Activated CD4-positive, alpha-beta T cell treated with anti-CD3 and anti-CD28 coated beads, Interleukin-2, Interleukin-4, amounts not matched to agents 100 ng/mL and 50 ng/mL, durations not matched to agents 16 hours and 8 hours (primary cell): ENCODE results near the gene ABCB4.
A peak's percentile ranks its signal among the peaks of the same experiment; 100 is the strongest.

Source experiments
- DNase-seq: peaks from one replicate; pipeline ENCODE4 v3.0.0-alpha.2; 2020; ENCODE audit warnings: low spot score

Gene ABCB4

DNA sequence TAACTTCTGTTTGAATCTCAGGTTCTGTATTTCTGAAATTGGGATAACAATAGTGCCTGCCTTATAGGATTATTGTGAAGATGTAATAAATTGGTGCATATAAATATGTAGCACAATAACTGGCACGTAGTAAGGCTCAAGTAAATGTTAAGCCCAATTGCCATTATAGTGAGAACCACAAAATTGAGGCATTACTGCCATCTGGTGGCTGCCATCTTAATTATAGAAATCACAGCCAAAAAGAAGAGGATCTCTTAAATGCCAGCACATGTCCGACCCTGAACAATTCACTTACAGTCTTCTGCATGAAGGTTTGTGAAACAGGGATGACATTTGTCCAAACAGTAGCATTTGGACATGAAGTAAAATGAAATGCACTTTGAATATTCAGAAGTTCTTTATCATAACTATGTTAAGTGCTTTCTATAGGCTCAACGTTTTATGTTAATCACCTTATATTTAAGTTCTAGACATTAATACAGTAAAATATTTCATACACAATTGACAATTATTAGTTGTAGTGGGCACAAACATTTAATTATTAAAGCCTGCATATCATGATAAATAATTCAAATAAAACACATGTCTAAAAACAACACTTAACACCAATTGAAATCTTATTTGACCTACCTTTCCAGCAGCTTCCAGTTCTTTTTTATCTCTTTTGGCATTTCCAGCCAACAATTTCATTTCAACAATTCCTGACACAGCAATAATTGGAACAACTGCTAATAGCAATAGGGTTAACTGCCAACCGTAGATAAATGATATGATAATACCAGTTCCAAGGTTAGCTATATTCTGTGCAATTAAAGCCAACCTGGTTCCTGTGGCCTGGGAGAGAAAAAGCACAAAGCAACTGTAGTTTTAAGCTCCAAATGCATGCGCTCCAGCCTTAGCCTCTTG is 58.5 kb downstream of the ABCB4 start:
- DNase-seq = peak; percentile 71

DNA sequence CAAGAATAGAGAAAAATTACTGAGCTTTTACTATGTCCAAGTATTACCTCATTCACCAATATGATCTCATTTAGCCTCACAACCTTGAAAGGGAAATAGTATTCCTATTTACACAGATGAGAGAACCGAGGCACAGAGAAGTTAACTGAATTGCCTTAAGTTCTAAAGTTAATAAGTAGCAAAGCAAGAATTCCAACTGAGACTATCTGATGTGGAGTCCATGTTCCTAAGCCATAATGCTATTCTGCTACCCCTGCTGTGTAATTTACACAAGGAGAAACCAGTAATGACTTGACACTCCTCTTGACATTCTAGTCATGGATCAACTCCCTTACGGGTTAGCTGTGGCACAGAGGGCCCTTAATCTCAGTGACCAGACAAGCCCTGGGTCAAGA is 60.7 kb downstream of the ABCB4 start:
- DNase-seq = no peak

DNA sequence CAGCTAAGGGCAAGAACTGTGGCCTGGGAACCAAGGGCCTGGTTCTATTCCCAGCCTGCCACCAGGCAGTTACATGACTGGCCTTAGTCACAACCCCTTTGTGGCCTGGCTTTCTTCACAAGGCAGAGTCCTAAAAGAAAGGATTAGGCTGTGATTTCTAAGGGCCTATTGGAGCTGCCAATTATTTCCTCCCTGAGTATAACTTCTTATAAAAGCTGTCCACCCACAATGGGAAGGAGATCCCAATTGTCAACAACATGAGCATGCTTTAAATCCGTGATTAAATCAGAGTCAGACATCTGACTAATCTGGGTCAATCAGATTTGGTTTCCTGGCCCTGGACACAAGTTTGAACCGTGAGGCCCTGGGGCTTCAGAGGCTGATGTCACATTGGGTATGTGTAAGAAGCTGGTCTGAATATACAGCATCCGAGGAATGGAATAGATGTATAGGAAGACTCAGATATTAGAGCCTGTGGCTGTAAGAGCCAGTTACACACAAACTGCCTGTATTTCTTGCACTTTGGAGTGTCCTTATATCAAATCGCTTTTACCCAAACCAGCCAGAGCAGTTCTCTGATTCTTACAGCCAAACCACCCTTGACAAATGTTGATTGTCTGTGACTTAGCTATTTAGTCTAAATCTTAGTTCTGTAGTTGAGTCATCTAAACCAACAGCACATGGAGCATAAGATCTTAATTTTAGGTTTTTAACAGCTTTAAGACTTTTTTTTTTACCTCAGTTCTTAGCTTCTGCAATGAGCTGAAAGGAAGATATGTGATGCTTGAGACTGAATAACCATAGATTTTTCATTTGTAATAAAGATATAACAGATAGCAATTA is 61.3 kb downstream of the ABCB4 start:
- no peak for DNase-seq

DNA sequence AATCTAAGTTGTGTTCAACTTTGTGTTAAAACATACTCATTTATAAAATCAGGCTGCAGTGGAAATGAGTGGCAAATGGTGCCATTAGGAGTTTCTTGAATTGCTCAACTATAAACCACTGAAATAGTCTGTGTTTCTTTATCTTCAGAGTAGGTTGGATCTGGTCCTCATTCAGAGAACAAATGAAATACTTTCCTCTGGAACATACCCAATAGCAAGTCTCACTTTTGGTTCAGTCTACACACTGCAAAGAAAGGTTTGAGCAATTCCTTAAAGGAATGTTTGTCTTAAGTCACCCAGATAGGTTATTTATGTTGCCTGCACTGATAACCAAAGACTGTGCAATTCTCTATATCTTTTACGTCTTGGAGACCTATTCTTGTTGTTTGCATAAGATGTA is 62.5 kb downstream of the ABCB4 start:
- no peak for DNase-seq

DNA sequence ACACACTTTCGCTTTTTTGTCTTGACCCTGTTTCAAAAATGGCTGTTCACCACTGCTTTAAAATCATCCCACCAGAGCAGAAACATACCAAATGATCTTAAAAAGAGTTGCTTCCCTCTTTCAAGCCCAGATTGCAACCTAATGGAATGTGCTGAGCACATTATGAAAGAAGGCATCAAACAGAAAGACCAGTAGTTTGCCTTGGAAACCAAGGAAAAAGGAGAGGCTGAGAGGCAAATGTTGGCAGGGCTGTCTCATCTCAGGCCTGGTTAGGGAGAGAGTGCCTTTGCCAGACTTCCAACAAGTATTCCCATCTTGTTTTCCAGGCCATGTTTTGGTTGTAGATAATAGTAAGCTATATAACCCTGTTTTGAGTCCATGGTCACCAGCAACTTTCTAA is 64.3 kb downstream of the ABCB4 start:
- no peak for DNase-seq

DNA sequence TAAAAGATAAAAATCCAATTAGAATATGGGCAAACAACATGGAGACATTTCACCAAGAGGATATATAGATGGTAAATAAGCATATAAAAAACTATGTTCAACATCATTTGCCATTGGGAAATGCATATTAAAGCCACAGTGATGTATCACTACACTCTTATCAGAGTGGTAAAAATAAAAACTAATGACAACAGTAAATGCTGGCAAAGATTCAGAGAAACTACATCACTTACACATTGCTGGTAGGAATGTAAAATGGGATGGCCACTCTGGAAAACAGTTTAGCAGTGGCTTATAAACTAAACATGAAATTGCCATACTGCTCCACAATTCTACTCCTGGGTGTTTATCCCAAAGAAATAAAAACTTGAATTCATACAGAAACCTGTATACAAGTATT is 70.8 kb downstream of the ABCB4 start:
- DNase-seq = no peak

DNA sequence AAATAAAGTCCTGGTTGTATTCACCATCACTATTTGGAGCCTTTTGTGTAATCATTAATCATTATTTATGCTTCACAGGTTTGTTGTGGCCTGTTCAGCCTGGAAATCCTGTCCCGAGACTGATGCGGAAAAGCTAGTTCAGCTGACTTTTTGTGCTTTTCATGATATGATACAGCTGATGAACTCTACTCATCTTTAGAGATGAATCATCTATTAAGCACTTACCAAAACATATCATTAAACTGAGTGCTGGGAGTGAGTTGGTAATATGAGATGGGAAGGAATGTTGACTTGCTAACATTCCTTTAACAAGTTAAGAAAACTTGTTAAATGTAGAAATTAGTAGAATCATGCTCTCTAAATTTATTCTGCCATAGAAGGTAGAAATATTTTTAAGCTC is 77.0 kb downstream of the ABCB4 start:
- DNase-seq = no peak

DNA sequence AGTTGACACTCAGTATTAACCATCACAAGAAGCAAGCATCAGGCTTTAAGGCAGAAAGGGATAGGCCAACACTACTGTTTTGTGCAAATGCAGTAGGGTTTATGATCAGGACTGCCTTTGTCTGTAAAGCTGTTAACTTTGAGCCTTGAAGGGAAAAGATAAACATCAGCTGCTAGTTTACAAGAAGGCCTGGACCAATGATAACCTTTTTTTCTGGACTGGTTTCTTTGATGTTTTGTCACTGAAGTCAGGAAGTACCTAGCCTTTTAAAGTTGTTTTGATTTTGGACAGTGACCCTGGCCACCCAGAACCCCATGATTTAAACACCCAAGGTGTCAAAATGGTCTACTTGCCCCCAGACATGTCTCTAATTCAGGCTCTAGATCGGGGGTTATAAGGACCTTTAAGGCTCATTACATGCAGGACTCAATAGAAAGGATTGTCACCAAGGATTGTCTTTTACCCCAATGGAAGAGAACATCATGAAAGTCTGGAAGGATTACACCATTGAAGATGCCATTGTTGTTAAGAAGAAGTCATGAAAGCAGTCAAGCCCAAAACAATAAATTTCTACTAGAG is 79.9 kb downstream of the ABCB4 start:
- no peak for DNase-seq

DNA sequence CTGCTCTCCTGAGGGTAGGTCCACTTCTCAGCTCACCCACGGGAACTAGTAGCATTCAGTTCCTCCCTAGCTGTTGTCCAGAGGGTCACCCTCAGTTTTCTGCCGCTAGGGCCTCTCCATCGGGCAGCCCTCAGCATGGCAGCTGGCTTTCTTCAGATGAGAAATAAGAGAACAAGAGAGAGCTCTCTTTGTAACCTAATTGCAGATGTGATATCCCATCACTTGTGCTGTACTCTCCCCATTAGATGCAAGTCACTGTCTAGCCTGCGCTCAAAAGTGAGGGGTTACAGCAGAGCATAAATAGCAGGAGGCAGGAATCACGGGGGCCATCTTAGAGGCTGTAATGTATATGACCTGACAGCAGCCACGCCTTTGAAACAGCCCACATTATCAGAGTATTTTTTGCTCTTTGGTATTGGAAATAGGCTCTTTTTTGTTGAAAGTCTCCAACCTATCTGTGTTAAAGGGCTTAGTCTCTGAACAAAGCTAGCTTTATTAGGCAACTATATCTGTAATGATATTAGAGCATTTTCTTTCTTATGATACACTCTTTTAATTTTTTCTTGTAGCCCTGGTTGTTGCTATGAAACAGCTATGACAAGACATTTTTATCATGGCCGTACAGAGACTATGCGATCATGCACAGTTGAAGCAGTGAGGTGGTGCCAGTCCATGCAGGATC is 84.3 kb downstream of the ABCB4 start:
- no peak for DNase-seq

DNA sequence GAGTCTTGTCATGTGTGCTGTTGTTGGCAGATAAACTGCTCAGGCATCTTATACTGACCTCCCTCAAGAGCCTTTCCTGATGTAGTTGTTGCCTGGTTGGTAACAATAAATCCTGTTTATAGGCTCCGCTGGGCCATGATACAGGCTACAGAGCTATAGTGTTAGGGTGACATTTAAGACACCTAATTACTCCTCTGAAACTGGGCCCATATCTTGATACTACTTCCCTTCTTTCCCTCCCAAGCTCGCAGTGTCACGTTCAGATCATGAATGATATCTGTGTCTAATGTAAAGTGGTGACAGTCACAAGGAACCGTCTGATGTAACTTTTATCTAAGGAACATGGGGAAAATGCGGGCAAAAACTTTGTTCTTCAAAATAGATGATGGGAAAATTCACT is 94.6 kb downstream of the ABCB4 start:
- DNase-seq = no peak

DNA sequence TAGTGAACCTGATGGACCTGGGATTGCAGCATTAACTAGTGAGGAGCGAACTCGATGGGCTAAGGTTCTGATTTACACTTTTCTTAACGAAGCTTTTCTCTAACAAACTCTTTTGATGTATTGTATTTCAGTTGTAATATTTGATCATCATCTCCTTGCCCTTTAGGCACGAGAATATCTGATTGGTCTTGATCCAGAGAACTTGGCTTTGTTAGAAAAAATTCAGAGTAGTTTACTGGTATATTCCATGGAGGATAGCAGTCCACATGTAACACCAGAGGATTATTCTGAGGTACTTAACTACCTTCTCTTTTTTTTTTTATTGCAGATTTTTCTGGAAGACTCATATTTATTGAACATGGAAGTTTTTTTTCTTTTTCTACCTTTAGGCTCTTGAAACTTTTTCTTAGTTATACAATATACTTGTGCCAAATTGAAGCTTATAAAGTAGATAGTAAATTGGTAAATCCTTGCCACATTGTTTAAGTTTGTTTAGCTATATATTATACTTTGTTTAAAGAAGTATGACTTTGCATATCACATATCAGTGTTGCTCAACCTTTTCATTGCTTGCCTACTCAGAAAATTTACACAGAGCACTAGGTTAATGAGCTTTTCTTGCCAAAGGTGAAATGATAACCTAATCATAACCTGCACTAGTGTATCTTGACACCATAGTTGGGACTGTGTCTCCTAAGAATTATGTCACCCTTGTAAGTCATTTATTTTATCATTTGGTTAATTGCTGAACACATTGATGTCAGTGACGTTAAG is 99.6 kb downstream of the ABCB4 start:
- DNase-seq = no peak

DNA sequence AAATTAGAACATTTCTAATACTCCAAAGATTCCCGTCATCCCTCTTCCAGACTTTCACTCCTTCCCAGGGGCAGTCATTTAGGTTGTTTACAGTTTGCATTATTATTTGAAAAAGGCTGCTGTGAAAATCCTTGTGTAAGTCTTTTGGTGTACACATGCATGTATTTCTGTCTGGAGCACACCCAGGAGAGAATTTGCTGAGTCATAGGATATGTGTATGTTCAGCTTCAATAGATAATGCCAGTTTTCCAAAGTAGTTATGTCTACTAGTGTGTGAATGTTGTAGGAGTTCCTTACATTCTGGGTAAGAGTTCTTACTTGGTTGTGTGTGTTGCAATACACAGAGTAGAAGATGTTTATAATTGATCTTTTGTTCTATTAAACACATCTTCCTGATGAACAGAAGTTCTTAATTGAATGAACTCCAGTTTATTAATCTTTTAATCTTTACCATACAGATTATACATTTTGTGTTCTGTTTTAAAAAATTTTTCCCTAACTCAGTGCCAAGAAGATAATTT is 104.8 kb downstream of the ABCB4 start:
- no peak for DNase-seq

DNA sequence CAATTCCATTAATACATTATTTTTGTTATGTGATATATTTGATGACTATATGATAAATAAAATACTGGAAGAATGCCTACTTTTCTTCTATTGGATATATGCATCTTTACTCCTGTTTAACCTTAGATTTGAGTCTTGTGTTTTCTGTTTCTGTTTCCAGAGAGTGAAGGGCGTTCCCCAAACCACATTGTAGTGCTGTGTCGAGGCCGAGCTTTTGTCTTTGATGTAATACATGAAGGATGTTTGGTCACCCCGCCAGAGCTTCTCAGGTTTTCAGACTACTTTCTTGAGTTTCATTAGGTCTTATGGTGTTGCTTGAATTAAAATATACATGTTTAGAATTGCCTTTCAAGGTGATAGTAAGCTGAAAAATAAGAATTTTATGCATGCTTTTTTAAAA is 106.3 kb downstream of the ABCB4 start:
- peak; percentile 10 for DNase-seq

DNA sequence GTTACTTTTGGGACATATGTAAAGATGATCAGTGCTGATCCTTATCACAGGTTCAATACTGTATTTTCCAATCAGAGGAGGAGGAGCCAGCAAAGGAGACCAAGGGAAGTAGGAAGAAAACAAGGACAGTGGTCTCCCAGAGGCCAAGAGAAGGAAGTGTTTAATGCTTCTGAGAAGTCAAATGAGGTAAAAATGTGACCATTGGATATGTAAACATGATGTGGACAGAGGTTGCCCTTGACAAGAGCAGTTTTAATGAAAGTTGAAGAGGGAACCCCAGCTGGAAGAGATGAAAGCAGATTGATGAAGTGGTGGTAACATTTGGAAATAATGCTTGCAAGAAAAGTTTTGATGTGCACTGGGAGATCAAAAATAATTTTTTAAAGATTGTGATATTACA is 111.2 kb downstream of the ABCB4 start:
- no peak for DNase-seq

DNA sequence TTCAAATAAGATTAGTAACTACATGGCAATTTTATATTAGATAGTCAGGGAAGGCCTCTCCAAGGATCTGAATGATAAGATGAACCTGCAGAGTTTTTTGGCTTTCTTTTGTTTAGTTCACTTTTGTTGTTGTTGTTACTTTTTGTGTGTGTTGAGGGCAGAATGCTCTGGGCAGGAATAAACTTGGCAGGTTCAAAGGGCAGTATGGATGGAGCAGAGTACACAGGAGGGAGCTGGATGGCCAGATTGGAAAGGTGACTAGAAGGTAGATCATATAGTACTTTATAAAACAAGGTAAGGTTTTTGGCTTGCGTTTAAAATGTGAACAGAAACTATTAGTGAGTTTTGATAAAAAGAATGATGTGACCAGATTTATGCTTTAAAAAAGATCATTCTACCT is 112.1 kb downstream of the ABCB4 start:
- no peak for DNase-seq

DNA sequence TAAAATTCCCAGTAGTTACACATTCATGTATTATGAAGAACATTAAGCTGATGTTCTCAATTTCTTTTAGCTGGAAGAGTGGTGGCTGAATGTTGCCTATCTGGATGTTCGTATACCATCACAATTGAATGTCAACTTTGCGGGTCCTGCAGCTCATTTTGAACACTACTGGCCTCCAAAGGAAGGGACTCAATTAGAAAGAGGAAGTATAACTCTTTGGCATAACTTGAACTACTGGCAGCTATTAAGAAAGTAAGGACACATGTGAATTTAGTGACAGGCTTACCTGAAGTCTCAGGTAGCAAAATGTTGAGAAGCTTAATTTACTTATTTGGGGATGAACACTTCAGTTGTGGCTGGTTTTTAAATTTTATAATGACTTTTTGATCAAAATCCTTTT is 114.2 kb downstream of the ABCB4 start:
- DNase-seq = no peak

DNA sequence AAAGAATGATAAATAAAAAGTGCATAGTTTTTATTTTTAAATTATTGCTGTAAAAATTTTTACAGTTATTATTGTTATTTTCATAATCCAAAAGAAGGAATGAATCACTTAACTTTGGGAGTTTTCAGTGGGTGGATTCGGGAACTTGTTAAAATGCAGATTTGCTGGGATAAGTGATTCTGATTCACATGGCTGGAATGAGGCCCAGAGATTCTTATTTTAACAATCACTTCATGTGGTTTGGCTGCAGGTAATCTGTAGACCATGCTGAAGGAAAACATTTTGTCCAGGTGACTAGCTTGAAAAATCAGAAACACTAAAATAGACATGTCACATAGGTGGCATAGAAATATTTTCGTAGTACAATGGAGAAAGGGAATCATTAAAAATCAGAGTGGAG is 116.1 kb downstream of the ABCB4 start:
- DNase-seq = no peak

DNA sequence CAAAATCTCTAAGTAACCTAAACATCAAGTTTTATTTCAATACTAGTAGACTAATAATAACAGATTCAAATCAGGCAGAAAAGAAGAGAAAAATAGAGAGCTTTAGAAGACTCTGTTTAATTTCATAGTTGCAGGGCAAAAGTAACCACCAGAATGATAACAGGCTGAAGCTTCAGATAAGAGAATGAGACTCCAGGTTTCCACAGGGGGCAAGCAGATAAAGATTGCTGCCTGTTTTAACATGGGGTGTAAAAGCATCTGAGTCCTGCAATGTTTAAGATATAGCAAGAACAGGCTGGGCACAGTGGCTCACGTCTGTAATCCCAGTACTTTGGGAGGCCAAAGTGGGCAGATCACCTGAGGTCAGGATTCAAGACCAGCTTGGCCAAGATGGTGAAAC is 119.0 kb downstream of the ABCB4 start:
- no peak for DNase-seq

DNA sequence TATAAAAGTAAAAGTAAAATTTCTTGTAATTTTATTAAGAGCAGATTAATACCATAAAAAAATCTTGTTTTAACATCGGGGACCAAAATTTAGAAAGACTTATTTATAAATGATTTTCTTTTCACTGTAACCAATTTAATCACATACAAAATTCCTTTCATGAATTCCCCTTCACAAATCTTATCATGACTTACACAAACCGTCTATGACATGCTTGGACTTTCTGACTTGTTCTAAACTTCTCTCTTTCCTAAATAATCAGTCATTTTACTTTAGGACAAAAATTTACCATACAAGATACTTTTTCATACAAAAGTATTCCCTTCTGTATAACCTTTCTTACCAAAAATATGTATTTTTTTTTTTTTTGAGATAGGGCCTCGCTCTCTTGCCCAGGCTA is 120.7 kb downstream of the ABCB4 start:
- DNase-seq = peak; percentile 4
